ENCODE data around the gene MGST3. TPM values are rescaled to one million over a fixed set of nuclear protein-coding genes. Genes with fewer than 3 reads are reported as not detected.
"Not testable (repeated sequence)": the region's sequence is repeated elsewhere in the genome, so short reads cannot be mapped to it uniquely, and the experiment has no call there.

The MGST3 gene
- polyA plus RNA-seq, 4 donors: 186 to 203 (median 197) TPM

DNA sequence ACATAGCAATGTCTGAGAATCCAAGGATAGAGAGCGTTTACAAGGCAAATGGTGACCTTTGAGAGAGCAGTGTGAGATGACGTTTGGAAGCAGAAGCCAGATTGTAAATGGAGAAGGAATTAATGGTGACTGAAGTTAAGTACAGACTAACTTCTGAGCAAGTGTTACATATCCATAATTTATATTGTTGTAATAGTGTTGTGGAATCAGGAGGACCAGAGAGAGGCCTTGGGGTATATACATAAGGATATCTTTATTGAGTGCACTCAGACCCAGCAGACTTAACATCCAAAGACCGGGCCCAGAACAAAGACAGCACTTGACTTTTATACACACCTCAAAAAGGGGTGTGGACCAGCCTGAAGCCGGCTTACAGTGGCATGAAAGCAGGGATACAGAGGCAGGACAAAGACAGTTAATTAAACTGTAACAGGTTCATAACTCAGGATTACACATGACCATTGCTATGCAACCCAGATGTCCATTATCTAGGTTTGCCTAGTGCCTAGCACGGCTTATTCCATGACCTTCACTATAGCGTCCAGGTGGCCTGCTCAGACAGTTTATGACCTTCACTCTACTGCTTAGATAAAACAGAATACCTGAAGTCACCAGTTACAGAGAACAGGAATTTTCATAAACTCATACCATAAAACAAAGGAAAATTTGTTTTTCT lies 2.7 kb upstream of the MGST3 start:
- DNase-seq (ENCODE audit: low read depth in 4 of 4, low spot score in 3 of 4): no peak

DNA sequence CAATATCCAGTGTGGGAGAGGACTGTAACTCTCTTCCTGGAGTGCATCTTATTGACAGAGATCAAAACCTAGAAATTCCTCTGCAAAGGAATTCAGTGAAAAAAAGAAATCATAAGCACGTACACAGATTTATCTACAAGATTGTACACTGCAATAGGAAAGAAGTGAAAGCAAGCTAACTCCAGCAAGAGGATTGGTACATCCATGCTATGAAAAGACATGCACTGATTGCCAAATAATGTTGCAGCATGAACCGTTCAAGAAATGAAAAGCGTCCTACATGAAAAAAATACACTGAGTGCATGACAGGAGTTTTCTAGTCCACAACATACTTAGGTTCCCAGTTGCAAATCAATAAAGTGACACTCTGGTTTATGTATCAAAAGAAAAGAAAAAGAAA lies 1.9 kb upstream of the MGST3 start:
- DNase-seq (ENCODE audit: low read depth in 4 of 4, low spot score in 3 of 4): no peak

DNA sequence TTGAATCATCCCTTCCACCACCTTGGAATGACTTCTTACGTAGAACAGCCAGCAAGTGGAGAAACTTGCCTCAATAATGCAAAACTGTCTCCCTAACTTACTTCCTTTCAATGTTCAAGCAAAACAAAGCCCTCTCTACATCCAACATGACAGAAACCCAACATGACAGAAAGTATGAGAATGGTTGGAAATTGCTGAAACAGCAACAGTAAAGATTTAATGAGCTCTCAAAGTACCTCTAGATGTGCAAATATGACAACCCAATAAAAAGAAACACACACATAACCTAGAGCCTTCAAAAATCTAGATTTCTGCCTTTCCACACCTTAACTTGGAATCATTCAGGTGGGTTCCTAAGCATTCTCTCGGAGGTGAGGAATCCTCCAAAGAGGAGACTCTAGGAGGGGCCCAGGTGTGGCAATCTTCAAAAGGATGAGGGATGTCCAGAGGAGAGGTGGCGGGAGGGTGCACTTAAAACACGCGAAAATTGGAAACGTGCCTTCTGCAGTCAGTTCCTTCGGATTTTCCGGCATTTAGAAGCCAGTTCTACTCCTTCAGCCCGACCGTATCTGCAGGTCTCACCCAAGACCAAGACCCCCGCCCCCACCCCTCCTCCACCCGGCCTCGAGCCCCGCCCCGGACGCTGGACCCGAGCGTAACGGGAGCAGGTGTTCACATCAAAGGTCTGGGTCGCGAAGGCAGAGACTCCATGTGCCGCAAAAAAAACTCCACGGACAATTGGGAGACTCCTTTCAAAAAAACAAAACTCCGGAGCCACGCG lies 996 bp upstream of the MGST3 start:
- peak in 2 of 4 donors; percentile 29 to 30 for DNase-seq (ENCODE audit: low read depth in 4 of 4, low spot score in 3 of 4)

DNA sequence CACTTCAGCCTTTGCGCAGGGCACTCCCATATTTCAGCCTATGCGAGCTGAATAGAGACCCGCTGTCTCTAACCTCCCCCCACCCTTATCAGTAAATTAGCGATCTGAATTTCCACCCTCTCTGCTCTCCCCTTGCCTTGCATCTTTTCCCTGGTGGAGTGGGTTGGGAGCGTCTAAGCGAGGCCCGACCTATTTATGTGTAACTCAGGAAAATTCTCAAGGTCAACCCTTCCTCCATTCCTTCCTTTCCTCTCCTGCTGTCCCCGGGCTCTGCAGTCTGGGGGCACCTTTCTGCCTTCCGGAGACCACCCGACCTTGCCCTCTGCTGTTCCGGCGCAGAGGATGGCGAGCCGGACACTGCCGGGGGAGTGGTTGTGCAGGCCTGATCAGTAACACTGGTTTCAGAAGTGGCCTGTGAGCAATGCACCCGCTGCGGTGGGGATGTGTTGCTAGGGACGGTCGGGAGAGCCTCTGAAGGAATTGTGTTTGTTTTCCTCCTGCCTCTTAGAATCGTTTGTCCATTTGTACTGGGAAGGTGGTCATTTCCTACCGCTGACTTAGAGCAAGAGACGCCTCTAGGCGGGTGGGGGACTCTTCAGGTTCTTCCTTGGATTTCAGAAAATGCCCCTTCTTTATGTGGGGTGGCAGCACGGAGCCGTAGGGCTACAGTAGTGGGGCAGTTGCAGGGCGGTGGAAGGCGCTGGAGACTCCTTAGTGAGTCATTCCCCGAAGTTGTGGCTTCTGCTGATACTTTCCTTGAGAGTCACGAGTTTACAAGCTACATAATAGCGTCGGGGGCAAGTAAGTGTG lies 513 bp downstream of the MGST3 start:
- no peak for DNase-seq (ENCODE audit: low read depth in 4 of 4, low spot score in 3 of 4)

DNA sequence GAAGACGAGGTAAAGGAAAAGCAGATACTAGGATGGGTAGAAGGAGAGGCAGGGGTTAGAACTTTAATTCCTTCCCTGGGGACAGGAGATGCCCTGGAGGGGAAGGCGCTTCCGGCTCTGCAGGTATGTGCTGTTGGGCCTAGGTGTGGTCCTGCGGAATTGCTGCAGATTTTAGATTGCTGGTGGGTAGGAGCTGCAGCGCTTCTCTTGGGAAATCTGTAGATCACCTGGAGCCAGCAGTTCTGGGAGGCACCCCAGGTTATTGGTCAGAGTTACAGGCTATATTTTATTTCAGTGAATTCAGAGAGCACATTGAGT lies 1.1 kb downstream of the MGST3 start:
- no peak for DNase-seq (ENCODE audit: low read depth in 4 of 4, low spot score in 3 of 4)

DNA sequence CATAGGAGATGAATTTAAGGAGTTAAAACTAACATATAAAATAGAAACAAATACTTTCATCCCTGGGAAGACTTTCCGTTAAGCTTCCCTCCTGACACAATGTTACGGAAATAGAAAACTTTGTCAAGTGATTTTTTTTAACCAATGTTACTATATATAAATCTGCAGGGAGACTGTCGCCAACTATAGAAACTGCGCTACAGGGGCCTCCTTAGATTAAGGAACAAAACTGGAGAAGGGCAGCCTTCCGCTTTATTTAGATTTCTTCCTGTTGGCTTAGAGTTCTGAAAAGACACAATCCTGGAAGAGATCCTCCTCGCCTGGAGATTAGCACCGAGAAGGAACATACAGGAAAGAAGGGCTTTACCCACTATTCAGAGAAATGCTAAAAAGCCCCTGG lies 1.5 kb downstream of the MGST3 start:
- DNase-seq (ENCODE audit: low read depth in 4 of 4, low spot score in 3 of 4): no peak

DNA sequence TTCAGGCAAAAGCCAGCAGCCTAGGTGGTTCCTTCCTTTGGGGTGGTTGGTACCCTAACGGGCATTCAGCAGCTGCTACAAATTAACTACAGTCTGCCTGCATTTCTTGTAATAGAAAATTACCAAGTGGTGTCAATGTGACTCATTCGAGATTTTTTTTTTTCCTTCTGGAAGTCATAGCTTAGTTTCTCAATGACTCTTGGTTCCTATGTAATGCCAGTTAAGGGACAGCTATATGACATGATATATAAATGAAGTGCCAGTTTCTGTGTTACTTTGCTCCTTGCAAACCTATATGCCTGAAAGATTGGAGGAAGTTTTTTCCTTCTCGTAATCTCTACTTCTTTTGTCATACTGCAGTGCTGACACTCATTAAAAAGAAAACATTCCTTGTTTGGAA lies 2.6 kb downstream of the MGST3 start:
- no peak for DNase-seq (ENCODE audit: low read depth in 4 of 4, low spot score in 3 of 4)

DNA sequence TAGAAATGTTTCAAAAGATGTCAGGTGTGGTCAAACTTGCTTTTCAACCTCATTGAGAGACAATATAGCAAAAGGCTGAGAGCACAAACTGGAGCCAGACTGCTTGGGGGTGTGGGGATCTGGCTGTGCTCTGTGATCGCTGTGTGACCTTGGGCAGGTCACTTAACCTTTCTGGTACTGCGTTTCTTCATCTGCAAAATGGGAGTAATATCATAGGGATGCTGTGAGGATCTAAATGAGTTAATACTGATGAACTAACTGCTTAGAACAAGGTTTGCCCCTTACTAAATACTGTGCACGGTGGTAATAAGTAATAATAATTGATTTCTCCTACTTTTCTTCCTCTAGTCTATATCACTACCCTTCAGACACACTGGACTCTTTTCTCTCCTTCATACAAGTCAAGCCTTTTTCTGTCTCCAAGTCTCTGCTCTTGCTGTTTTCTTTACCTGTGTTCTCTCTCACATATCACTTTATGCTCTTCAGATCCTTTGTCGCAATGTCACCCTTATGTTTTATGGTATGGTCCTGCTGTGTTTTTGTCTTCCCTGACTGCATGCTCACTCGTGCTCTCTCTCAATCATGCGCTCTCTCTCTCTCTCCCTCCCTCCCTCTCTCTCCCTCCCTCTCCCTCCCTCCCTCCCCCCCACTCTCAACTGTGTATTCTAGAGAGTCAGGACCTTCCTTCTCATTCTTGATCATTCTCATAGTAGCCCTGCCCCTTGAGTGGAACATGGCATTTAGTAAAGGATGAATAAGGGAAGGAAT lies 3.3 kb downstream of the MGST3 start:
- no peak for DNase-seq (ENCODE audit: low read depth in 4 of 4, low spot score in 3 of 4)

DNA sequence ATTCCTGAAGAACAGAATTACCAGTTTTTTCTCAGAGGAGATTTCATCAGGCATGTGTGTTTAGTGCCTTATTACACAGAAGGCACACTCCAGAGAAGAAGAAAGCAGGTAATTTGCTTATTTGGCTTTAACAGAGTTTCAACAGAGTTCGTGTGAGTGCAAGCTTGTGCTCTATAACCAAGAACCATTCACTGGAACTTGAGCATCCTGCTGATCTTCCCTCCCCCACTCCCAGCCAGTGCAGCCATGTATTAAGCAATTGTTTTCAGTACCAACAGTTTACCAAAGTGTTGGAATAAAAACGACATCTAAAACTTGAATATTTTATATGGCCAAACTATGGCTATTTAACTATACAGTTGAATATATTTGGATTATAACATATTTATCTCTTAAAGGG lies 4.3 kb downstream of the MGST3 start:
- no peak for DNase-seq (ENCODE audit: low read depth in 4 of 4, low spot score in 3 of 4)

DNA sequence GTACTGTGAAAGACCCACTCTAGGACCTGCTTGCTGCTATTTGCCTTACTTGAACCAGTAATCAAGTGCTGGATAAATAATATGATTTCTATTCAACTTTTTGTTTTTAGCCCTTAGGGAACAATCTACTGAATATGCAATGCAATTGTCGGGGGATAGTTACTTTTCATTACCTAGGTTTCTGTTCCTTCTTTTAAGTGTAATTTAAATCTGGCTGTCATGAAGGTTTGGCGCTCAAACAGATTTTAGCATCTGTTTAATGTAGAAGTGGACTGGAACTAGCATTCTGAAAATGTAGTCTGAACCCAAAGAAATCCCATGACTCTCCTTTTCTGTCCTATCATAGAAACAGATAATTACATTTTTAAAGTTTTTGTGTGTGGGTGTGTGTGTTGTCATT lies 4.8 kb downstream of the MGST3 start:
- no peak for DNase-seq (ENCODE audit: low read depth in 4 of 4, low spot score in 3 of 4)

DNA sequence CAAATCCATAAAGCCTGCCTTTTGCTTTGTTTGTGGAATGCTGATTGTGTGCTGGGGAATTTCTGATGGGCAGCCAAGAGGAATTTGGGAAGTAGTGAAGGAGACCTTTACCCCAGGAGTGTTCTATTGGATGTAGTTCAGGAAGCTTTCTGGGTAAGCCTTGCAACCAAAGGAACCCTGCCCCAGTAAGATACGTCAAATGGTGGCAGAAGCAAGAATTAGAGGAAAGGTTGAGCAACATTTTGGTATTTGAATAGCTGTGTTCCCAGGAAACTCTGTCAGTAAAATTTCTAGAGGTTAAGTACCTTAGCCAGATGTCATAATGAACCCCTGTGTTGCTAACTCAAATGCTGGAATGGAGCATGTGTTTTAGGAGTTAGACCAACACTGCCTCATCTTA lies 6.4 kb downstream of the MGST3 start:
- DNase-seq (ENCODE audit: low read depth in 4 of 4, low spot score in 3 of 4): no peak

DNA sequence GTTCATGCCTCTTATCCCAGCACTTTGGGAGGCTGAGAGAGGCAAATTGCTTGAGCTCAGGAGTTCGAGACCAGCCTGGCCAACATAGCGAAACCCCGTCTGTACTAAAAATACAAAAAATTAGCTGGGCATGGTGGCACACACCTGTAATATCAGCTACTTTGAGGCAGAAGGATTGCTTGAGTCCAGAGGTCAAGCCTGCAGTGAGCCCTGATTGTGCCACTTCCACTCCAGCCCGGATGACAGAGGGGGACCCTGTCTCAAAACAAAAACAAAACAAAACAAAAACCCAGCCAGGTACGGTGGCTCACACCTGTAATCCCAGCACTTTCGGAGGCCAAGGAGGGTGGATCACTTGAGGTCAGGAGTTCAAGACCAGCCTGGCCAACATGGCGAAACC lies 7.2 kb downstream of the MGST3 start:
- DNase-seq (ENCODE audit: low read depth in 4 of 4, low spot score in 3 of 4): not testable (repeated sequence)

DNA sequence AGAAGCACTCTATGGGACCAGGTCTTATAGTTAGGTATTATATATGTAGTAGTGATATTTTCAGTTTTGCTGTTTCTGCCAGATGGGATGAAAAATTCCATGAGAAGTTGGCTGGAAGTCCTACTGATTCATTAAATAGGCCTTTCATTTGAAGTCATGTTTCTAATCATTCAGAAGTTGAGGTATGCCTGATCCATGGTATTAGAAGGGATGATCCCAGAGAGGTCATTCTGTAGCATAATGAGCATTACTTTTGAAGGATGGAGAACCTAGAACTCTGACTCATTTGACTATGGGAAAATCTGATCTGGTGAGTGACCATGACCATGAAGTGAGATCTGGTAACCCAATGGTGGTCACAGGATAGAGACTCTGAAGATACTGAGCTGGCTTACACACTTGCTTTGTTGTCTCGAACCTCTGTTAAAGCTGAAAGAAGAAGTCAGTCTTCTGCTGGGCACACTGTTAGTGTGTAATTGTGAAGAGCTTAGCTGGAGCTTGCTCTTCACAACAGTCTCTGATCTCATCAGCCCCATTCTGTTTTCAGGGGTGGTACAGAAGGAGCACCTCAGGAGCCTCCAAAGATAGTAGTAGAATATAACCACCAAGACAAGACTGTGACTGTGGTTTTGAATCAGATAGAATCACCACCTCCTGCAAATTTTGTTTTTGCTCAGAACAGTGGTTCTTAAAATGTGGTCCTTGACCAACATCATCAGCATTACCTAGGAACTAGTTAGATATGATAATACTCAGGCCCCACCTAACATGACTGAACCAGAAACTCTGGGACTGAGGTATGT lies 9.0 kb downstream of the MGST3 start:
- no peak for DNase-seq (ENCODE audit: low read depth in 4 of 4, low spot score in 3 of 4)

DNA sequence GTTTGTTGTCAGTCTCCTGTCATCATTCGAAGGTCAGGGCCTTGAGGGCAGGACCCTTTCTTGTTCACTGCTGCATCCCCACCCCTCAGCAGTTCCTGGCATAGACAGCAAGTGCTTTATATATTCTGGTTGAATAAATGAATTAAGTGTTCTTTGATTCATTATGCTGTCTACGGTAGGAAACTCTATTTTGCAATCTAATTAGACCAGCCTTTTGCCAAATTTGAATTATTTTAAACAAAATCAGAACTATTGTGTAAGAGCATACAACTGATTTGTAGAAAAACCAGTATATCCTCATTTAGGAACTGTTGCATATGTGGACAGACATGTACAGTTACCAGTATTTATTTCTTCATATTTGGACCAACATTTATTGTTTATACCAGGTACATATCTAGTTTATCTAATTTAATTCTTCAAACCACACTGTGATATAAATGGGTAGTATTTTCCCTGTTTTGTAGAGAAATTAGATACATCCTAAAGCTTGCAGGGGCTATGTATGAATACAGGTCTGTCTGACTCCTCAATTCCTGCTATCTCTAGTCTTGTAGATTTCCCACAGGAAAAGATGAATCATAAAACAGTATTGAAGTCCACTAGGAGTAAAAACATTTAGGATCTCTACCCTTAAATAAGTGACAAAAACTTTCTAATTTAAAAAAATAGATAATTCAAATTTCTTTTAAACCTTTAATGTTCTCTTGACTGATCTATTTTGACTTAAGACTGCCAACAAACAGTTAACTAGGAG lies 10.4 kb downstream of the MGST3 start:
- DNase-seq (ENCODE audit: low read depth in 4 of 4, low spot score in 3 of 4): no peak

DNA sequence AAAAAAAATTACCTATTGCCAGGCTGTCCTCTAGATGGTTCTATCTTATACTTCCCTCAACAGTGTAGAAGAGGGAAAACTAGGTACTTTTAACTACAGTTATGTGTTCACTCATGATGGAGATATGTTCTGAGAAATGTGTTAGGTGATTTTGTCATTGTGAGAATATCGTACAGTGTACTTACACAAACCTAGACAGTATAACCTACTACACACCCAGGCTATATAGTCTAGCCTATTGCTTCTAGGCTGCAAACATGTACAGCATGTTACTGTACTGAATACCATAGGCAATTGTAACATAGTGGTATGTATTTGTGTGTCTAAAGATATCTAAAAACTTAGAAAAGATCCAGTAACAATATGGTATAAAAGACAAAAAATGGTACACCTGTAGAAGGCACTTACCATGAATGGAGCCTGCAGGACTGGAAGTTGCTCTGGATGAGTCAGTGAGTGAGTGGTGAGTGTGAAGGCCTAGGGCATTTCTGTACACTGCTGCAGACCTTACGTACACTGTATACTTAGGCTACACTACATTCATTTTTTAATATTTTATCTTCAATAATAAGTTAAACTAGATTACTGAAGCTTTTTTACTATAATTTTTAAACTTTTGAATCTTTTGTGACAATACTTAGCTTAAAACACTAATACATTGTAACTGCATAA lies 13.2 kb downstream of the MGST3 start:
- DNase-seq (ENCODE audit: low read depth in 4 of 4, low spot score in 3 of 4): no peak

DNA sequence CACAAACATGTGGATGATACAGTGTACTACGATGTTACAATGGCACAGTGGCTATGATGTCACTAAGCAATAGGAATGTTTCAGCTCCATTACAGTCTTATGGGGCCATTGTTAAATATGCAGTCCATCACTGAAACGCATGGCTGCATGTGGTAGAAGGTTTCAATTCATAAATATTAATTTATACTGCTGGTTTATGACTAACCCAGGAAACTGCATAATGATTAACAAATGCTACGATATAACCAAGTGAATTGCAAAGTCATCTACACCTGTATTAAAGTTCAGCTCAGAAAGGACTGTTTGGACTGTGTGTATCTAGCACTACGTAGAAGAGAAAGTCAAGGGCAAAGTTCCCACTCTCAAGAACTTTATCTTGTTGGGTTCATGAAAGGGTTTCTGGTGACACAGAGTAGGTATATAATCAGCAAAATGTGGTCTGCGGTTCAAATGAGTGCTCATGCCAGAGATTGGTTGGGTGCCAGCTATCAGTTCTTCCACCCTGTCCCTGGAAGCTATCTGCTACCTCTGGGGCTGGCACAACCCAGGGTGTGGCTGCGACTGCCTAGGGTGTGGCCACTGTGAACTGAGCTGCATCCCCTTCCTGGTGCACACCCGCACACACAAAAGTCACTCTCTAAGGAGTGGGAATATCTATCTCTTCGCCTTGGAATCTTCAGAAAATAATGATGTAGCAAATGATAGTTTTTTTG lies 14.8 kb downstream of the MGST3 start:
- peak in 1 of 4 donors; percentile 18 for DNase-seq (ENCODE audit: low read depth in 4 of 4, low spot score in 3 of 4)

DNA sequence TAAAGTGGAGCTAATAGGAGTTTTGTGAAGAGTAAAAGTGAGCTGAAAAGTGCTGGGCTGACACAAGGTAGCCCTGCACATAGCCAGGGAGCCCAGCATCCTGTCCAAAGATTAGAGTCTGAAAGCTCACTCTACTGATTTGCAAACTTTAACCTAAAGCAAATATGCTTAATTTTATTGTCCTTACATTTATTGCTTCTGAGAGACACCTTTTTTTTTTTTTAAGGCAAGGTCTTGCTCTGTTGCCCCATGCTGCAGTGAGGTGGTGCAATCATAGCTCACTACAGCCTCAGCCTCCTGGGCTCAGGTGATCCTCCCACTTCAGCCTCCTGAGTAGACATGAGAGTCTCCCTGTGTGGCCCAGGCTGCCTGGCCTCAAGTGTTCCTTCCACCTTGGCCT lies 16.5 kb downstream of the MGST3 start:
- DNase-seq (ENCODE audit: low read depth in 4 of 4, low spot score in 3 of 4): no peak

DNA sequence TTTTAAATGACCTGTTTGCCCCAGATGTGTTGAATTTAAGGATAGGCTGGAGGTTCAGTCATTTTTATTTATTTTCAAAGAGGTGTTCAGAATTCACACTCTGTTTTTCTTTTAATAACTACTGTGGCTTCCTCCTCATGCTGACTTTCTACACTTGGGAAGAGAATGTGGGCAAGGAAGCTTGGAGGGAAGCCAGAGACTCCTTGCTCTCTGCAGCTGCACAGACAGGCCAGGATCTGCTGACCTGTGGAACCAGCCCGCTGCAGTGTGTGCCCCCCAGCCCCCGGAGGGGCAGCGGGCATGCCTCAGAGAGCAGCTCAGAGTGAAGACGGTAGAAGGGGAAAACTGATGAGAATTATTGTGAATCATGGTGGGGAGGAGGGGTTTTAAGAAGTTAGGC lies 16.9 kb downstream of the MGST3 start:
- DNase-seq (ENCODE audit: low read depth in 4 of 4, low spot score in 3 of 4): no peak

All from right renal pelvis (tissue), 4 donors.